K562 (cell line): Measurements from ENCODE around the gene MDC1. TPM values are rescaled to one million over a fixed set of nuclear protein-coding genes. Genes with fewer than 3 reads are reported as not detected.

ENCODE experiments used
- ATAC-seq: fragments of 200-7000 bp; cut with Tn5 transposase; 3 replicates; pipeline ENCODE4 v1.9.1; 2020; ENCODE audit warnings: moderate library complexity
- BruUV-seq: library from RNA; stranded (reverse); fragments of 400-500 nt; replicated peaks from 2 replicates; lab custom pipeline; 2021; lab: Mats Ljungman, UMichigan
- CTCF ChIA-PET: fragments of 300-600 bp; formaldehyde crosslinking; extraction: SDS; loops from one replicate; lab custom pipeline; 2021; ENCODE audit warnings: low intra/inter-chr PET ratio; lab: Yijun Ruan, JAX
- POLR2A ChIA-PET: fragments of 300-600, 350-650 bp; sonication (Branson Sonifier 250); formaldehyde crosslinking; extraction: SDS; loops from one replicate; lab custom pipeline; 2021; ENCODE audit warnings: antibody characterized with exemption, inconsistent platforms; lab: Yijun Ruan, JAX
- DNase-seq, 4 experiments: peaks; one replicate each; pipeline versions ENCODE4 v3.0.0 to v3.0.0-alpha.2; 2011 to 2018; ENCODE audit warnings: low spot score in 3 of 4, mixed read lengths in 3 of 4; ENCODE audit errors: extremely low read depth in 1 of 4
- FAIRE-seq: peaks from 2 replicates; lab custom pipeline; 2011; peaks lifted over from hg19 to GRCh38; lab: Jason Lieb, UNC
- H2AFZ ChIP-seq: 2 replicates; pipeline ENCODE4 v1.6.0; 2011; ENCODE audit warnings: low read depth, low read length, control low read depth, inconsistent platforms
- H3K27ac ChIP-seq: fragments of 200-600 bp; 3 replicates; pipeline ENCODE4 v1.8.0; 2011; ENCODE audit warnings: low read depth, mild to moderate bottlenecking, control low read depth, inconsistent platforms, low read length, moderate library complexity, mixed read lengths; ENCODE audit errors: extremely low read depth
- H3K27me3 ChIP-seq, 2 experiments: fragments of 300-600 bp in 1 of 2; 2 replicates in 1 of 2; 3 replicates in 1 of 2; pipeline versions ENCODE4 v1.6.0 to v1.8.0; 2011; ENCODE audit warnings: inconsistent platforms in 2 of 2, low read length in 2 of 2, mild to moderate bottlenecking in 1 of 2, mixed read lengths in 1 of 2, moderate library complexity in 1 of 2; ENCODE audit not compliant: control insufficient read depth in 2 of 2, insufficient read depth in 2 of 2
- H3K36me3 ChIP-seq: fragments of 300-600 bp; 3 replicates; pipeline ENCODE4 v1.8.0; 2011; ENCODE audit warnings: mild to moderate bottlenecking, low read length, inconsistent platforms; ENCODE audit not compliant: control insufficient read depth, insufficient read depth
- H3K4me1 ChIP-seq, 2 experiments: fragments of 200-600 bp in 1 of 2; replicated peaks in 1 of 2; 2 replicates in 1 of 2; 3 replicates in 1 of 2; pipeline versions ENCODE4 v1.5.1 to v1.8.0; 2011; ENCODE audit warnings: inconsistent platforms in 2 of 2, low read length in 2 of 2, mild to moderate bottlenecking in 1 of 2, mixed read lengths in 1 of 2, moderate library complexity in 1 of 2; ENCODE audit not compliant: control insufficient read depth in 2 of 2, insufficient read depth in 2 of 2
- H3K4me2 ChIP-seq: 2 replicates; pipeline ENCODE4 v1.6.1; 2011; ENCODE audit warnings: low read length, control low read depth, inconsistent platforms, mixed read lengths; ENCODE audit not compliant: insufficient read depth
- H3K4me3 ChIP-seq: fragments of 200-600 bp; sonication (generic), shearing (Covaris generic); 2 replicates; pipeline ENCODE4 v1.5.1; 2016; ENCODE audit warnings: control low read depth, inconsistent platforms
- H3K79me2 ChIP-seq: fragments of 200-600 bp; 3 replicates; pipeline ENCODE4 v1.8.0; 2011; ENCODE audit warnings: low read length, inconsistent platforms; ENCODE audit not compliant: control insufficient read depth, insufficient read depth
- H3K9ac ChIP-seq, 2 experiments: 2 replicates each; pipeline versions ENCODE4 v1.6.0 to v1.6.1; 2011; ENCODE audit warnings: low read depth in 2 of 2, low read length in 2 of 2, control low read depth in 1 of 2, inconsistent platforms in 1 of 2, mild to moderate bottlenecking in 1 of 2, mixed read lengths in 1 of 2; ENCODE audit not compliant: insufficient read depth in 1 of 2
- H3K9me1 ChIP-seq: one replicate; pipeline ENCODE4 v1.6.0; 2011; ENCODE audit warnings: inconsistent platforms, mild to moderate bottlenecking, low read length, moderate library complexity; ENCODE audit not compliant: control insufficient read depth, insufficient read depth
- H3K9me3 ChIP-seq: replicated peaks from 2 replicates; pipeline ENCODE4 v1.5.1; 2011; ENCODE audit warnings: low read depth, low read length, inconsistent platforms; ENCODE audit not compliant: control insufficient read depth, insufficient read depth
- H4K20me1 ChIP-seq: replicated peaks from 2 replicates; pipeline ENCODE4 v1.6.1; 2011; ENCODE audit warnings: low read length, inconsistent platforms, mixed read lengths; ENCODE audit not compliant: control insufficient read depth, insufficient read depth
- RAD21 ChIP-seq, 2 experiments: fragments of 250-450 bp in 1 of 2; fragments of 450-650 bp in 1 of 2; sonication (Bioruptor Pico) in 1 of 2; formaldehyde crosslinking in 1 of 2; IDR thresholded peaks in 1 of 2; conservative IDR thresholded peaks in 1 of 2; 2 replicates each; pipeline versions ENCODE4 v1.4.0 to v1.8.0; 2020 to 2022; ENCODE audit warnings: mild to moderate bottlenecking in 2 of 2, moderate library complexity in 1 of 2
- SMC3 ChIP-seq: conservative IDR thresholded peaks from 2 replicates; pipeline ENCODE4 v1.6.1; 2011; ENCODE audit warnings: low read depth, low read length, improper control_type of control experiment; ENCODE audit not compliant: insufficient read depth
- ZNF384 ChIP-seq: IDR thresholded peaks from 2 replicates; pipeline ENCODE4 v1.6.1; 2012; ENCODE audit warnings: low read depth, low read length, improper control_type of control experiment
- WGBS: fragments of 100-300 bp; shearing (Covaris generic); methylation state at CpG from one replicate; pipeline ENCODE4 v1.1.6; 2016; ENCODE audit warnings: low coverage, mixed read lengths; ENCODE audit not compliant: insufficient coverage; ENCODE audit errors: missing lambda C conversion rate; 5-methylcytosine and 5-hydroxymethylcytosine counted together
- in situ Hi-C: fragments of 300-500 bp; cut with MboI; formaldehyde crosslinking; loops from 4 replicates; pipeline ENCODE4 v1.15.0; 2018; ENCODE audit warnings: inconsistent platforms, mixed read lengths
- intact Hi-C: fragments of 100-400 bp; cut with micrococcal nuclease; formaldehyde crosslinking; loops from 2 replicates; pipeline ENCODE4 v1.14.2; 2022
- polyA plus RNA-seq, 8 experiments: library from polyadenylated mRNA; depleted of rRNA in 4 of 8; stranded (reverse) in 5 of 8; unstranded in 3 of 8; fragments of >200 nt; fragmentation: Nextera tagmentation in 2 of 8; fragmentation: Illumina TruSeq in 1 of 8; extraction: Ambion mirVana in 2 of 8; extraction: Trizol in 1 of 8; gene quantifications; 2 replicates each; pipeline versions ENCODE4 v1.2.1 to v1.2.3, GENCODE V29; 2011 to 2014; ENCODE audit warnings: inconsistent platforms in 1 of 8, missing spikeins in 1 of 8
- total RNA-seq, 7 experiments: library from RNA; depleted of rRNA in 6 of 7; stranded (reverse); fragments of >200 nt in 6 of 7; fragmentation: Illumina TruSeq in 2 of 7; extraction: Trizol in 2 of 7; gene quantifications; 2 replicates each; pipeline versions ENCODE4 v1.2.1 to v1.2.3, GENCODE V29; 2011 to 2021; ENCODE audit warnings: low replicate concordance in 1 of 7
- TF ChIP-seq, protein P1 (sequence below): fragments of 250-450 bp; sonication (Bioruptor Pico); IDR thresholded peaks from 2 replicates; pipeline ENCODE4 v1.5.1; 2021; ENCODE audit warnings: mild to moderate bottlenecking
- TF ChIP-seq, protein P2 (sequence below), 3 experiments: IDR thresholded peaks in 2 of 3; conservative IDR thresholded peaks in 1 of 3; 2 replicates each; pipeline ENCODE4 v1.5.1; 2011 to 2012; ENCODE audit warnings: low read length in 3 of 3, mild to moderate bottlenecking in 3 of 3, control low read depth in 2 of 3, improper control_type of control experiment in 1 of 3, inconsistent platforms in 1 of 3, low read depth in 1 of 3, mixed read lengths in 1 of 3, moderate library complexity in 1 of 3; ENCODE audit not compliant: insufficient read depth in 2 of 3
- TF ChIP-seq, protein P3 (sequence below), 2 experiments: IDR thresholded peaks in 1 of 2; conservative IDR thresholded peaks in 1 of 2; 2 replicates each; pipeline ENCODE4 v1.6.1; 2016; ENCODE audit warnings: low read depth in 2 of 2, mild to moderate bottlenecking in 1 of 2, missing compliant biosample characterization in 1 of 2, missing genetic modification characterization in 1 of 2, moderate library complexity in 1 of 2

The MDC1 gene
- total and polyA plus RNA-seq, 9 of the 15 experiments (the other 6 are each of a cell fraction or from before 2014, with no cell fraction given), result 8.2 to 114 (median 20.0) TPM

DNA sequence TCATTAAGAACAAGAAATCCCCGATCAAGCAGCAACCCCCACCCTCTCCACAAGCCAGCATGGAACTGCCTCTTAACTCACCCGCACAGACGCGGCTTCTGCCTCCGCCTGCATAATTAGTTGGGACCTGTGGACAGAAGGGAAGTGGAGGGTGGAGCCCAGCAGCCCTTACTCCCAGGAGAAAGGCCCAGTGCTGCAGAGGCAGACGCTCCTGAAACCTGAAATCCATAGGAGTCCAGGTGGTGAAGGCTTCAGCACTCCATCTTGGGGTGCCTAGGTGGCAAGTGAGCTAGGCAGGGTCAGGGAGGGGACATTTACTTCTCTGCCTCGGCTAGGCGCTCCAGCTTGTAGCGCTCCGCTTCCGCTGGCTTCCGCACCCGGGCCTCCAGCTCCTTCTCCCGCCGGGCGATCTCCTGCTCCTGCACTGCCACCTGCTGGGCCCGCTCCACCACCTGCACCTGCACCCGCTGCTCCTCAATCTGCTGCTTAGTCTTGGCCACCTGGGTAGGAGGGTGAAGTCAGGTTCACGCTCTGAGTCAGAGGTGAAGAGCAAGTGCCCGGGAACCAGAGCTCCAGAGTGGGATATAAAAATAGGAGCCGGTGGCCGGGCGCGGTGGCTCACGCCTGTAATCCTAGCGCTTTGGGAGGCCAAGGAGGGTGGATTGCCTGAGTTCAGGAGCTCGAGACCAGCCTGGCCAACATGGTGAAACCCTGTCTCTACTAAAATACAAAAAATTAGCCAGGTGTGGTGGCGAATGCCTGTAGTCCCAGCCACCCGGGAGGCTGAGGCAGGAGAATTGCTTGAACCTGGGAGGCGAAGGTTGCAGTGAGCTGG, 13.7 kb upstream of the MDC1 start (continued):
- peak; percentile 98 for TF ChIP-seq SMC3

DNA sequence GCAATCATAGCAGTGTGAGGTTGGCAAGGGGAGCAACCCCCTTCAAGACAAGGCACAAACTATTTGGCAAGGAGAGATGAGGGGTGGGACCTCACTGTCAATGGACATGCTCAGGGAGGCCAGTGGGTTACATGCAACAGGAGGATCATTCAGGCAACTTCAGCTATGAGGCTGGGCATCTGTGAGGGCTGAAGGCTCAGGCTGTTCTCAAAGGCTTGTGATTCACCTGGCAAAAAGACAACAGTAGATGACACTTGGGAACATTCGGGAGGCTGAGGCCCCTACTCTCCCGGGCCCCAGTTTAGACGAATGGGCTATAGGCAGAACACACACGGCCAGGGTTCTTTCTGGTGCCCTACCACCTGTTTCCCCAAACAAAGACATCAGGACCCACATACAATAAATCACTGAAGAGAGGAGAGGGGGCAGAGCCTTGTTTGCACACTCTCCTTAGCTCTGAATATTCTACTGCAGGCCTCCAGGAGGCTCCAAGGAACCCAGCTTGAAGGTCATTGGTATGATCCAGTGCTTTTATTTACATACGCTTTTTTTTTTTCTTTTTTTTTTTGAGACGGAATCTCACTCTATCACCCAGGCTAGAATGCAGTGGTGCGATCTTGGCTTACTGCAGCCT, 11.0 kb upstream of the MDC1 start:
- ChIA-PET POLR2A (interaction anchor here (0.6 to 6.1 kb wide), 10 partner anchors 8 to 352 kb away, joined by 3 to 50 read pairs (median 4); partner anchors contain the start of genes MDC1 and TUBB), CTCF (interaction anchor here (0.6 kb wide), 1 partner anchor 175 kb away, joined by 4 read pairs; no protein-coding TSS in a partner anchor)
- intact Hi-C loops, result no loop called here
- Histone ChIP-seq H4K20me1 (peaks cover 32% of the 10 kb centered on the region), H3K27me3 (no peaks in the 10 kb centered on the region), H3K36me3 (peaks cover 81% of the 10 kb centered on the region), H3K9me3 (no peaks in the 10 kb centered on the region), H3K9ac (no peak overlapping the region), H3K4me1 (peaks cover 7 to 18% of the 10 kb centered on the region in 2 experiments; a peak in 4 of 5 replicates), H2AFZ (no peak overlapping the region), H3K79me2 (peaks cover 29% of the 10 kb centered on the region), H3K4me2 (no peak overlapping the region), H3K4me3 (no peak overlapping the region), H3K9me1 (peaks cover 4% of the 10 kb centered on the region), H3K27ac (no peak overlapping the region)
- ATAC-seq (no peak), FAIRE-seq (no peak), DNase-seq (peak in 1 of 4 experiments; percentile 31)
- BruUV-seq, result no TSS peak
- in situ Hi-C loops, result loop anchor here (10.0 kb wide), 1 partner anchor 53 kb away; the partner anchor contains the start of gene DHX16
- 67% methylated on average over 7 of the region's 7 CpGs for WGBS
- TF ChIP-seq ZNF384 (peak; percentile 70), RAD21 (CRISPR knock-in tag; conservative IDR thresholded peaks at IDR 0.05 in 1 of 2, IDR thresholded peaks at IDR 0.05 in 1 of 2) (peak in 1 of 2 experiments; percentile 23; a peak in 1 of 4 replicates)
- TF ChIP-seq, protein P1, sequence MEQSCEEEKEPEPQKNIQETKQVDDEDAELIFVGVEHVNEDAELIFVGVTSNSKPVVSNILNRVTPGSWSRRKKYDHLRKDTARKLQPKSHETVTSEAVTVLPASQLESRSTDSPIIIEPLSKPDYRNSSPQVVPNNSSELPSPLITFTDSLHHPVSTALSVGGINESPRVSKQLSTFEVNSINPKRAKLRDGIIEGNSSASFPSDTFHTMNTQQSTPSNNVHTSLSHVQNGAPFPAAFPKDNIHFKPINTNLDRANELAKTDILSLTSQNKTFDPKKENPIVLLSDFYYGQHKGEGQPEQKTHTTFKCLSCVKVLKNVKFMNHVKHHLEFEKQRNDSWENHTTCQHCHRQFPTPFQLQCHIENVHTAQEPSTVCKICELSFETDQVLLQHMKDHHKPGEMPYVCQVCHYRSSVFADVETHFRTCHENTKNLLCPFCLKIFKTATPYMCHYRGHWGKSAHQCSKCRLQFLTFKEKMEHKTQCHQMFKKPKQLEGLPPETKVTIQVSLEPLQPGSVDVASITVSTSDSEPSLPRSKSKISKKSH (CRISPR knock-in tag), result no peak
- TF ChIP-seq, protein P2, sequence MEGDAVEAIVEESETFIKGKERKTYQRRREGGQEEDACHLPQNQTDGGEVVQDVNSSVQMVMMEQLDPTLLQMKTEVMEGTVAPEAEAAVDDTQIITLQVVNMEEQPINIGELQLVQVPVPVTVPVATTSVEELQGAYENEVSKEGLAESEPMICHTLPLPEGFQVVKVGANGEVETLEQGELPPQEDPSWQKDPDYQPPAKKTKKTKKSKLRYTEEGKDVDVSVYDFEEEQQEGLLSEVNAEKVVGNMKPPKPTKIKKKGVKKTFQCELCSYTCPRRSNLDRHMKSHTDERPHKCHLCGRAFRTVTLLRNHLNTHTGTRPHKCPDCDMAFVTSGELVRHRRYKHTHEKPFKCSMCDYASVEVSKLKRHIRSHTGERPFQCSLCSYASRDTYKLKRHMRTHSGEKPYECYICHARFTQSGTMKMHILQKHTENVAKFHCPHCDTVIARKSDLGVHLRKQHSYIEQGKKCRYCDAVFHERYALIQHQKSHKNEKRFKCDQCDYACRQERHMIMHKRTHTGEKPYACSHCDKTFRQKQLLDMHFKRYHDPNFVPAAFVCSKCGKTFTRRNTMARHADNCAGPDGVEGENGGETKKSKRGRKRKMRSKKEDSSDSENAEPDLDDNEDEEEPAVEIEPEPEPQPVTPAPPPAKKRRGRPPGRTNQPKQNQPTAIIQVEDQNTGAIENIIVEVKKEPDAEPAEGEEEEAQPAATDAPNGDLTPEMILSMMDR (IDR thresholded peaks at IDR 0.05 in 2 of 3, conservative IDR thresholded peaks at IDR 0.05 in 1 of 3; ENCODE audit: insufficient read depth in 2 of 3, low read depth in 1 of 3, low read length in 3 of 3), result peak in 2 of 3 experiments; percentile 25 to 33; a peak in 3 of 6 replicates
- TF ChIP-seq, protein P3, sequence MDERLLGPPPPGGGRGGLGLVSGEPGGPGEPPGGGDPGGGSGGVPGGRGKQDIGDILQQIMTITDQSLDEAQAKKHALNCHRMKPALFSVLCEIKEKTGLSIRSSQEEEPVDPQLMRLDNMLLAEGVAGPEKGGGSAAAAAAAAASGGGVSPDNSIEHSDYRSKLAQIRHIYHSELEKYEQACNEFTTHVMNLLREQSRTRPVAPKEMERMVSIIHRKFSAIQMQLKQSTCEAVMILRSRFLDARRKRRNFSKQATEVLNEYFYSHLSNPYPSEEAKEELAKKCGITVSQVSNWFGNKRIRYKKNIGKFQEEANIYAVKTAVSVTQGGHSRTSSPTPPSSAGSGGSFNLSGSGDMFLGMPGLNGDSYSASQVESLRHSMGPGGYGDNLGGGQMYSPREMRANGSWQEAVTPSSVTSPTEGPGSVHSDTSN (CRISPR knock-in tag; IDR thresholded peaks at IDR 0.05; ENCODE audit: low read depth), result no peak
- TF ChIP-seq, protein P3 (tag; conservative IDR thresholded peaks at IDR 0.05; ENCODE audit: low read depth), result peak; percentile 37; the same call in 1 of the 2 replicates
